HG03108 (cell line): Measurements from ENCODE around the gene SERPINI1.

Experiments used
- ATAC-seq: cut with Tn5 transposase; IDR thresholded peaks from one replicate; pipeline ENCODE4 v1.9.1; 2021; ENCODE audit warnings: moderate library complexity; ENCODE audit not compliant: unreplicated experiment

Gene SERPINI1

DNA sequence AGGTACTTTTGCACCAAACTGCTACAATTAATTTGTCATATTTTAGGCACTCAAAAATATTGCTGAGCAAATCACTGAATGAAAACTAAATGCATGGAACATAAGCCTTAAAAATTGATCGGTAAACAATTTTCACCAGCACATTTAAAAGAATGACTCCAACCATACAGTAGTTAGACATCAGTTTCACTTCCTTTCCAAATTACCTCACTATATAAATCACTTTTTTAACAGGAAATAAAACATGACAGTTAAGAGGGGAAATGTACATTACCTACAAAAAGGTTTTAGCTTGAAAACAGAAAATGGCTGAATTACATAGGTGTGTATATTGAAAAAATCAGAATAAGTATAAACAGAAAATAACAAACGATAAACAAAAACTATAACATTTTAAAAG, 108.4 kb downstream of the SERPINI1 start:
- no peak for ATAC-seq

DNA sequence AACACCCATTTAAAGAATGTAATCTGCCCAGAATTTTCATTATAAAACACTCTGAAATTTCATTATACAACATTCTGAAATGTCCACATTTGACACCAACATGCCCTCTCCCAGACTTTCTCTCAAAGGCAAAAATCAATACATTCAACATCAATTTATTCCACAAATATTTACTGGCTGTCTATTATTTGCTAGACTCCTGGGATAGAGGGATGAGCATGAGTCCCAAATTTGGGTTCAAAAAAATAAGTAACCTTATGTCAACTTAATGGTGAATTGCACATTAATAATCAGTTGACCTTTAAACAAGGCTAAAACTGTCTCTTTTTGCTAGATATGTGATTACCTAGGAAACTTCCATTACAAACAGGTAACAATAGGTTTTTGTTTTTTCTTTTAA, 109.0 kb downstream of the SERPINI1 start:
- ATAC-seq, result no peak

DNA sequence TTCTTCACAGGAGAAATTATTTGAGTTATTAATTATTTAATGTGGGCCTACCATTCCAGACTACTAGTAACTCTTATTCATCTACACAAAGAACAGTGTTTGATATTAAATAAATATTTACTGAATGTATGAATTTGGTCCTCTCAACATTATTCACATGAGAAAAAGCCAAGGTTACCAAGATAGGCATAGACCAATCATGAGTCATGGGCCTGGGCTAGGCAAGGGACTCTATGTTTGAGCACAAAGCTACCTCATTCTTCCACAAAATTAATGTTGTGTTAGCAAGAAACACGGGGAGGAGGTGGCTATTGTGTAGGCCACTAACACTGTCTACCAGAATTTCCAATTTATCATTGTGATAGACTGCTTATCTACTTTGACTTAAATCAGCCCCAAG, 115.7 kb downstream of the SERPINI1 start:
- ATAC-seq, result no peak

DNA sequence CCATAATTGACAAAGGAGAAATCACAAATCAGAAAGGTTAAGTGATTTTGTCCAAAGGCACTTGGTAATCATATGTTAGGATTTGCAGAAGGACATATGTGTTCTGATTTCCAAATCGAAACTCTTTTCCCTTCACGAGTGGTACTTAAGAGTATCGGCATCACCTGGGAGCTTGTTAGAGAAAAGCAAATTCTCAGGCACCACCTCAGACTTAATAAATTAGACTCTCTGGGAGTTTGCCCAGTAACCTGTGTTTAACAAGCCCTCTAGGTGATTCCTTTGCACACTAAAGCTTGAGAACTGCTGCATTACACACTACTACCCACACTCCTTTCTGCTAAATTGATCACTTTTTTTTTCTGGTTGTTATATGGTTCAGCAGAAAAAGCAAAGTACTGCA, 116.2 kb downstream of the SERPINI1 start:
- no peak for ATAC-seq

DNA sequence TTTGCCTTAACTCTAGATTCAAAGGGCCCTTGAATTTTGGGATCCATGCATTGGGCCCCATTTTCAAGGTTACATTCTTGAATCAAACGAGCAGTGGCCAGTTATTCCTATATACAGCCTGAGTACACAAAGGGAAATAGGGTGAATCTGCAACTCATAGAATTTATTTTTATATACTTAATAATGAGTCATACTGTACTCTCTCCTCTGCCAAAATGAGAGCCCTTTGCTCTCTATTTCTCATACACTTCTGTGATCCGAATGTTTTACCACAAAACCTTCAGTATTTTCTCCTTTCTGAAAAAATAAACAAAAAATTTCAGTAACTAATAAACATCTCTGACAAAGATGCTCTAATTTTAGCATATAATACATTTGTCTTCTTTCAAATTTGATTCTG, 116.7 kb downstream of the SERPINI1 start:
- ATAC-seq, result no peak

DNA sequence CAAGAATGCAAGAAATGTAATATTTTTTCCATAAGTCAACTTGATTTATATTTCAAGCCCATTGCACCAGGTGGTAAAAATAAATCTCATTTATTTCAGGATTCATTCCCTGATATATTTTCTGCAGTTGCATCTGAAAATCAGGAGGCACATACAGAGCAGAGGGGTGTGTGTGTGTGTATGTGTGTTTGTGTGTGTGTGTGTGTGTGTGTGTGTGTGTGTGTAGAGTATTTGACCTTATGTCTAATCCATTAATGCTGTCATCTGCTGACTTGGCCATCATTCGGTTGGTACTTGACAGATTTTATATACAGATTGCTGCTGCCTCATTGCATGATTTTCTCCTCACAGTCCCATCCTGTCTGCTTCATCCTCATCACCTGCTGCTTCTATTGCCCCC, 118.5 kb downstream of the SERPINI1 start:
- ATAC-seq, result no peak

DNA sequence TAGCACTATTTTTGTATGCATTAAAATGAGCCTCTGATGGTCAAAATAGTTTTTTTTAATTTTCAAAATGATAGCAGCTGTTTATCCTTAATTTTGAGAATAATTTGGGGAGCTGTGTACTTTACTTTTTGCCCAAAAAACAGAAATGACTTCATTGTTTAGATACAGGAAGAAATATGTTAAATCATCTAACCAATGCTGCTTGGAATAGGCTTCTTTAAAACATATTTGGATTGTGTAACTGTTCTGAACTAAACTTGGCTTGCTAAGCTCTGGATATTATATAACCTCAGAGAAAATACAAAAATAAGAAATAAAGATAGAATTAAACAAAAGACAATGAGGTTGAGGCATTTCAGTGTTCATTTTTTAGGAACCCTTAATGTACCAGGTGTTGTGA, 119.3 kb downstream of the SERPINI1 start:
- ATAC-seq, result no peak

DNA sequence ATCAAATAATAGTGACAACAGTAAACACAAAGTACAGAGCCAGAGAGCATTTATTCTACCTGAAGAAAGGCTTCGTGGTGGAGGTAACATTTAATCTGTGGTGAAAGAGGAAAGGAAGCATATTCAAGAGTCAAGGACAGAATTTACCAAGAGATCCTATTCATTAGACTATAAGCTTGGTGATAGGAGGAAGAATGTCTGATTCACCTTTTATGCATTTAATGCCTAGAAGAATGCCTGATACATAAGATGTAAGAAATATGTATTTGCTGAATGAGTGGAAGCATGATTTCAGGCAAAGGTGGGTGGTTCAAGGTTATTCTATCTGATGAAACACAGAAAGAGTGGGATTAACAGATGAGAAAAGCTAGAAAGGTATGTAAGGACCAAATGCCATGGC, 119.8 kb downstream of the SERPINI1 start:
- ATAC-seq, result no peak

DNA sequence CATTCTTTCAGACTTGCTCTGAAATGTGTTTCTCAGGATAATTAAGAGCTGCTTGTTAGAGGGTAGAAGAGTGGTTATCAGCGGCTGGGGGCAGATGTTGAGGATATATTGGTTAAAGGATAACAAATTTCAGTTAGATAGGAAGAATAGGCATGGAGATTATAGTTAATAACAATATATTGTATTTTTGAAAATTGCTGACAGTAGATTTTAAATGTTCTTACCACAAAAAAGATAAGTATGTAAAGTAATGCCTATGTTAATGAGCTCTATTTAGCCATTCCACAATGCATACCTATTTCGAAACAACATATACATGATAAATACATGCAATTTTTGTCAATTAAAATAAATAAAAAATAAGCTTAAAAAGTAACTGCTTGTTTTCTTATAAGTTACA, 123.3 kb downstream of the SERPINI1 start:
- ATAC-seq, result no peak

DNA sequence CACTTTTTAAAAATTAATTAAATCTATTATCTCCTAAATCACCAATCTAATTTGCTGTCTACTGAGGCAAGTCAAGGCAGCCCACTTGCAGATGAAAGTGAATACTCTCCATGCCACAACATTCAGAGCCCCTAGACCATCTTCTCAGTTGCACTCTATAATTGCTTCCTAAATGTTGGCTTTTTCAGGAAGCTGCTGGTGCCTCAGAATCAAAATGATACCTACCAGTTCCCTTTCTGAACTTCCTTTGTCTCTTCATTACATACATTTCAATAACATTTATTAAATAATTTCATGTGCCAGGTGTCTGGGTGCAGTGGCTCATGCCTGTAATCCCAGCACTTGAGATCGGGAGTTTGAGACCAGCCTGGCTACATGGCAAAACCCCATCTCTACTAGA, 124.1 kb downstream of the SERPINI1 start:
- no peak for ATAC-seq

DNA sequence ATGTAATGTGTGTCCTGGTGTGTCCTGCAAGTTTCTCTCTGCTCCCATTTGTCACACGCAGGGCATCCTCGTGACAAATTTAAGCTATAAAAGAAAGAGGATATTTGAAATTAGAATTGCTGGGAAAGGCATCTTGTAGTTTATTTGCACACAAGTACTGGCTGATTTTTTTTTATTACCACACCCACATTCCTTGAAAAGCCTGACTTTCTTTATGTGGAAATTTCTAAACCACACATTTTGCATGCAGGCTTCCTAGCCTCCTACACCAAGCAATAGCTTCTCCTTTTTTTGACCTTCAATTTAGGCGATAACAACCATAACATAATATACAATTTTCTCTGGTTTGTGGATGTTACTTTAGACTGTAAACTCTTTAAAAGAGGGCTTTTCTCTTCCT, 126.1 kb downstream of the SERPINI1 start:
- ATAC-seq, result no peak

DNA sequence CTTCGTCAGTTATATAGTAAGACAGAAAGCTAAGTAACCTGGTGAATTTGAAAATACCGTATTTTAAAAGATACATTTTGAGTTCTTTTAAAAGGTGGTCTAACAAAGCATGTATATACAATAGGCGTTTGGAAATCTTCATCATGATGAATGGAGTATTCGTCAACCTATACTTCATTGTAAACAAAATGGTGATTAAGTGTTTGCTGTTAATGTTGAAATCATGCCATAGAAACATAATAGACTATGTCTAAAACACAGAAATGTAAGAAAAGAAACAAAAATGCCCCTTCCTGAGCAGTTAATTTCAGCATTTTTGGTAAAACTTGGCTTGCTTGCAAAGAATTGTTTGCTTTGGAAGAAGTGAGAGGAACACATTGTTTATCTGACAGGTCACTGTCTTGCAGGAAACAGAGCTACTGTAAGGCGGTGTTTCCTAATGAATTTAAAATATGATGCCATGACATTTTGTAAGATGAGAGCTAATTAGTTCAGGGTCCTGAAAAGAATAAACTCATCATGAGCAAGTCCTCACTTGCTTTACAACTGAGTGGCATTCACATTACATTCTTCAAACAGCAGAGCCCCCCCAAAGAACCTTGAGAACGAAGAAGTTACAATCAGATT, 126.7 kb downstream of the SERPINI1 start:
- no peak for ATAC-seq

DNA sequence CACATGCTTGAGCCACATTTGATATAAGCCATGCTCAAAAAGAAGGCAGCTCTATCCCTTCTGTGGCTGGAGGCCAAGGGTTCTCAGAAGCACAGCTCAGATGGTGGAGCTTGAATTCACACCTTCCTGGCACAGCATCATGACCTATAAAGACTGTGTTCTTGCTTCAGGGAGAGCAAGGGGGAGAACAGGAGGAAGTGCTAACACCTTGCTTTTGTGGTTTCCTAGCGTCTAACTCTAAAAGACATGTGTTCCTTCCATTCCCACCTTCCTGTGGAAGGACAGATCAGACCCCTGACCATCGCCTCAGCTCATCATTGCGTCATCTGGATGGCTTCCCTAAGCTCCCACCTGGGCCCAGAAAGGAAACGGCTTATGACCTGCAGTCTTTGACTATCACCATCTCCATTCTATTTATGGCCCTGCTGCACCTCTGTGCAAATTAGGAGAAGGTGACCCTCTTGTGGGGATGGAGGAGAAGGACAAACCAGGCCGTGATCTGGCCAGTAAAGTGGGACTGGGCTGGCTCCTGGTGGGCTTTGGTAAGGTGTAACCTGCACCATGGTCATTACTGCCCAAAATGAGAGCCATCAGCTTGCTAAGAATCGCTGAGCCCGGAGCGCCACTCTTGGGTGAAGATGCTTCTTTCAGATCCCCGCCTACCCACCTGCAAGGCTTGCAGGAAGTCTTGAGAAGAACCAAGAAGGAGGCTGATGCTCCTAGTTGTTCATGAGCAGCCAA, 128.5 kb downstream of the SERPINI1 start:
- ATAC-seq, result no peak

DNA sequence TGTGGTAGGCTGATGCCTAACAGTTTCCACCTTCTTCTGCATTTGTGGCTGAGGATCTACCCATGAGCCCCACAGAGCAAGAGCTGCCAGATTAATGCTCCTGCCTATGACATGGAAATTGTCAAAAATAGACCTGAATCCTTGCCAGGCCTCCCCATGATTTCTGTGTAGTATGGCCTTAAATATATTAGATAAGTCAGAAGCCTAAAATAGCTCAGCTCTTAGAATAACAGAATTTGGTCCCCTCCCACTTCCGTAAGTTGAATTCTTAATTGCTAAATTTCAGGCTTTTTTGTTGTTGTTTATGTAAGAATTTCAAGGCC, 129.0 kb downstream of the SERPINI1 start:
- ATAC-seq, result no peak

DNA sequence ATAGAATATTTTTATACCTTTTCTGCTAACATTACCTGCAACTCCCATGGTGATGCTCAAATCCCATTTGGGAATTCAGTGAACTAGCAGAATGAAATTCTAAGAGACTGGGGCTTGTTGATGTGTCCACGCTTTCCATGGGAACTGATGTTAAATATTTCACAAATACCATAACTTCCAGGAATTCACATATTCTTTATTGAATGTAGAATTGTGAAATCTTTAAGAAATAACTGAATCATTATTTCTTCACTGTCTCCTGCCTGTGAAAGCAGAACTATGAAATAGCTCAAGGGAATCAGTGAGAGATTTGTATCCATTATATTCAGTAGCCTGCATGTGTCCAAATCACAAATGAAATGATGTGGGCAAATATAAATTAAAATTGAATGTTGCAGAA, 130.8 kb downstream of the SERPINI1 start:
- no peak for ATAC-seq

DNA sequence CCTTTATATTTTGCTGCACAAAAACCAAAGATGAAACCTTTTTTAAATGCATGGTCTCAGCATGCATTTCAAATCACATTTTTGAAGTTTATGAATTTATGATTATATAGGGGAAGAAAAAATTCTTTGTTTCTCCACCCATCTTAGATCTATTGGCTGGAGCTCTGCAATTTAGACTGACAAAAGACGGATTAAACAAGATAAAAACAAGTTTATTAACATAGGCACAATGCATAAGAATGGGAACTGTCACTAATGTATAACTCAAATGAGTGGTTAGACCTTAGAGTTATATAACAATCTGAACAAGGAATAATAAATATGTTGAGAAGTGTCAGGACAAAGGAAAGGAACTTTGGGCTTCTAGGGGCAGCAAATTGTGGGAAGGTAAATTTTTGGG, 132.5 kb downstream of the SERPINI1 start:
- no peak for ATAC-seq

DNA sequence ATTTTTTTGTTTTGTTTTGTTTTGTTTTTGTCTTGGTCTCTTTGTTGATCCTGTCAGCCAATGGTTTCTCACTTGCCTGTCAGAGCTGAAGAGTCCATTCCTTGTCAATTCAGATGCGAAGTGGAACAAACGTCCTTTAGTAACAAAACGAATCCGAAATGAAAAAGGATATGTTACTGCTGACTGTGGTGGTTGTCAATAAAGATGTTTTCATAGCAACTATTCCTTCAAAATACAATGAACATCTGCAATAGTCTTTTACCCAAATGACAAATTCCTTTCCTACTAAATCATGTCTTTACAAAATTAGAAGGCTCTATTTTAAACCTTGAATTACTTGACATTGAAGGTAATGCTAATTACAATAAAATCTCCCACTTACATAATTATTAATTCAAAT, 134.7 kb downstream of the SERPINI1 start:
- no peak for ATAC-seq

DNA sequence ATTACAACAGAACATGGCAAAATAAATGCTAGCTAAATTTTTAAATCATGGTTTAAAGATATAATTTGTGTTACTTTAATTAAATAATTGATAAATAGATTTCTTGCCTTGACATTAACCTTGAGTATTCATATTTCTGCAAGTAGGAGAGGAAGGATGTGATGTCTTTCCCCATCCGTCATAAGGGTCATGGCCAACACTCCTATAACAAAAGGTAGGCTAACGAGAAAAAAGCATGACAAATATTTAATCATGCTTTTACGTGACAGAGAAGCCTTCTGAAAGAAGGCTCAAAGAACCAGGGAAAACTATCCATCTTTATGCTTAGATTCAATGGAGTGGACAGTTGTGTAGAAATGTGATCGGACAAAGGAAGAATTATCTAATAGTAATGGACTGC, 135.2 kb downstream of the SERPINI1 start:
- no peak for ATAC-seq

DNA sequence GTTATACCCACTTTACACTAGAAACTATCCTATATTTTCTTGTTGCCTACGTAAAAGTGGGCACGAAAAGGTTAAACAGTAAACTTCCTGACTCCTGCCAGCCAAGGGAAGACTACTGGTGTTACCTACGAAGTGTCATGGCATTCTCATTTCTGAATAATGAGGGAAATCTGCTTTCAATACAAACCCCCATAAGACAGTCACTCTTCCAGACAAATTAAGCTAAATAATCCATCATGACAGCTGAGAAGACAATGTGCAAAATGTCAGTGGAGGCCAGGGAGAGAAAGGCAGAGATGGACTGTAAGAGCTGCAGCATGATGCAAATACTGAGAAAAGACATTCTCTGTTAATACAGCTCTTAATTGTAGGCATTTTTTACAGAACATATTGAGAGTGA, 136.5 kb downstream of the SERPINI1 start:
- ATAC-seq, result no peak

DNA sequence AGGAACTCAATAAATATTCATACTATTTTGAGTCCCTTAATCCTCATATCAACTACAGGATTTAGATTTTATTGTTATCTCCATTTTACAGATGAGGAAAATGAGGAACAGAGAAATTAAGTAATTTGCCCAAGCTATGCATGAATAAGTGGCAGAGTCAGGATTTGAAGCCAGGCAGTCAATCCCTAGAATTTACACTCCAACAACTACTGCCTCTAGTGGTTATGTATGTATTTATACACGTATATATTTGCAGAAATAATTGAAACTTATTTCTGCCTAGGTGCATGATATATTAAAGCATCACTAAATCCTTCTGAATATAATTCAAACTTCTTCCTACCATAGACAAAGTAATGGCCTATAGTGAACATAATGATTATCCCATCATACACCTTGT, 137.4 kb downstream of the SERPINI1 start:
- ATAC-seq, result no peak

DNA sequence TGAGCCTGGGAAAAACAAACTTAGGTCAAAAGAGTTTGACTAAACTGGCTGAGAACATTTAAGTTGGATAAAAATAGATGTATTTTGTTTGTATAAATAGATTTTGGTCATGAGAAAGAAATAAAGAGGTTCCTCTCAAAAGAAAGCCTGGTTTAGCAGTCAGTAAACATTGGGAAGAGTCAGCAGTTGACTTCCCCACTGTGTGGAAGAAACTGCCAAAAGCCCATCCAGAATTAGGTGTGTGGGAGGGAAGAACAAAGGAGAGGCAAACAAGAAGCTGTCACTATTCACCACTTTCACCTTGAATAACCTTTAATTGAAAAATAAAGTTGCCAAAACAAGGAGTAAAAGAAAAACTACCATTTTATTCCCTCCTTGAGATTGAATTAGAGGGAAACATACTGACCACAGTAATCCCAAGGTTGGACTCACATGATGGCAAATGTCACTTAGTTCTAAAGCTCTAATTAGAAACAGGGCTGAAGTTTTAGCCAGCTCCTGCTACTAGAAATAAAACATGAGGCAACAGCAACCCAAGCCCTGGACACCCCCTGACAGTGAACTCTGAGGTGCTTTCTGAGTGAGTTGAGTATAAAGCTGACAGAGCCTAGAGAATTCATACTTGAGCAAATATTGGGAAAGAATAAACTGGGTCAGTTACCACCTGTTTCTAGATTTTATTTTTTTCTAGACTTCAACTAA, 139.3 kb downstream of the SERPINI1 start:
- ATAC-seq, result no peak
